ENCODE results near the gene AGAP1.
A peak's percentile ranks its signal among the peaks of the same experiment; 100 is the strongest.

The AGAP1 gene

DNA sequence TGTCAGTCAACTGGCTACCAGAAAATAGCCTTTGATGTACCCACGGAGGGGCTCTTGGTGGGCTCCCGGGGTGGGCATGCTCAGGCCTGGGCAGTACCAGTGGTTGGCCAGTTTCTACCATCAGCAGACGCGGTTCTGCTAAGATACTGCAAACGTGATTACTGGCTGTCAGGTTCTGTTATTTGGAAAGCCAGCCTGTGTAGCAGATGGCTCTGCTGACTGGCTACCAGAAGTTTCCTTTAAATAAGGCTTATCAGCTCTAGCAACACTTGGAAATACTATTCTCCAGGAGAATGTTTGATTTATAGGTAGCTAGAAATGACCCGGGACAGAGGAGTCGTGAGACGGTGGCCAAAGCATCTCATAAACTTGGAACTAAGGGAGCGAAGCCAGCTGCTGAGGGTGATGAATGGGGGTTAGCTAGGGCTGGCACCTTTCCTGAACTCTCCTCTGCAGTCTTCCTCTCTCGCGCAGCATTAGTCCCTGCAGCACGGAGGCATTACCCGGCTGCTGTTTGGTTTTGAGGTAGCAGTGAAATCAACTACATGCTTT is 171.9 kb downstream of the AGAP1 start:
- no peak for DNase-seq (ENCODE audit: low spot score)

DNA sequence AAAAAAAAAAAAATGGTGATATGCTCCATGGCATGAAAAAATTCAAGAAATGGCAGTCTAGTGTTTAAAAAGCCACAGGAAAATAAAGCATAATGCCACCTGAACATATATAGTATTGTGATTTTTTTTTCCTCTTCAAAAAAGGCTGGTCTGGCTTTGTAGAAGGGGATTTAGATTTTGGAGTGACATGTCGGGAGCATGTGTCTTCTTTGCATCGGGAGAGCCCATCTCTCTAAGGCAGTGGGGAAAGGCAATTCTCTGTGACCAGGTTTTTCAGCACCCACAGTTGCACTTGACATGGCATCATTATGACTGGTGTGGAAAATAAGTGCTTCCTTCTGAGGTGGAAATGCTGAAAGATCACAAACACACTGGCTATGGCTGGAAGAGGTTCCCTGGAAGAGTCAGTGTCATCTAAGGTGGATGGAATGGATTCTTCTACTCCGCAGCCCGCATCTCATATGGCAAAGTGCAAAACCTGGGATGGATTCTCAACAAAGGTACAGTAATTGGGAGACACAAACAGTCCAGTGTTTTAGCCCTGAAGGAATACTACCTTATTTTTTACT is 172.5 kb downstream of the AGAP1 start:
- DNase-seq (ENCODE audit: low spot score), result peak; percentile 74

DNA sequence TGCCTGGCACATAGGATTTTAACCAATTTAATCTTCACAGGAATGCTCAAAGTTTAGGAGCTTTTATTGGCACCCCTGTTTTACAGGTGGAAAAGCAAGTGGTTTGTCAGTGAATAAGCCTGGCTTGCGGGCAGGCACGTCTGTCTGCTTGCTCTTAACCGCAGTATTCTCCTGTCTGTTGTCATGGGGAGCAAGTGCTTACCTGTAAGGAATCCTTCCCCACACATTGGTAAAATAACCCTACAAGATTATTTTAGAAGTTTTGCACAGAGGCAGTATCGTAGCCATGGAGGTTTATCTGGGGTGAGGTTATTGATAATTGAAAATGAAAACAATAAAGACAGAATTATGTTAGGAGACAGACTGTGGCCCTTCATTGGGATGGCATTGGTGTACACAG is 174.9 kb downstream of the AGAP1 start:
- no peak for DNase-seq (ENCODE audit: low spot score)

DNA sequence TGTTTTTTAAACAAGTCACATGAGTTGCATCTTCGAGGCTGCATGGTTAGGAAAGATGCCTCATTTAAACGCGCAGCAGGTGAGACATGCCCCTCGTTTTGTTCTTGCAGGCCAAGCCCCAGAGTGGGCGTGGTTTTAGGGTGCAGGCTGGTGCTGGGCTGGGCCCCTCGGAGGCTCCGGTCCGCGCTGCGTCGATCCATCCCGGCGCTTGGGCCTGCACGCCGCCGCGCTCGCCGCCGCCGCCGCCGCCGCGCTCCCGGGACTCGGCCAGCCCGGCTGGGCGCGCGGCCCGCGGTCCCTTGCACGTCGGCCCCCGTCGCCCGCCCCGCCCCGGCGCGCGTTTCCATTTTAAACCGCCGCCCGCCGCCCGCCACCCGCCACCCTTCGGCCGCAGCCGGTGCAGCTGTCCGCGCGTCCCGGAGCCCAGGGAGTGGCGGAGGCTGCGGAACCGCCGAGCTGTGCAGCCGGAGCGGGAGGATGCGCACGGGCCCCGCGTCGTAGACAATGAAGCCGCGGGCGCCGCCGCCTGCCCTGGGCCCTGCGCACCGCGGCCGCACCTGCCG is 175.5 kb downstream of the AGAP1 start:
- DNase-seq (ENCODE audit: low spot score), result peak; percentile 88

DNA sequence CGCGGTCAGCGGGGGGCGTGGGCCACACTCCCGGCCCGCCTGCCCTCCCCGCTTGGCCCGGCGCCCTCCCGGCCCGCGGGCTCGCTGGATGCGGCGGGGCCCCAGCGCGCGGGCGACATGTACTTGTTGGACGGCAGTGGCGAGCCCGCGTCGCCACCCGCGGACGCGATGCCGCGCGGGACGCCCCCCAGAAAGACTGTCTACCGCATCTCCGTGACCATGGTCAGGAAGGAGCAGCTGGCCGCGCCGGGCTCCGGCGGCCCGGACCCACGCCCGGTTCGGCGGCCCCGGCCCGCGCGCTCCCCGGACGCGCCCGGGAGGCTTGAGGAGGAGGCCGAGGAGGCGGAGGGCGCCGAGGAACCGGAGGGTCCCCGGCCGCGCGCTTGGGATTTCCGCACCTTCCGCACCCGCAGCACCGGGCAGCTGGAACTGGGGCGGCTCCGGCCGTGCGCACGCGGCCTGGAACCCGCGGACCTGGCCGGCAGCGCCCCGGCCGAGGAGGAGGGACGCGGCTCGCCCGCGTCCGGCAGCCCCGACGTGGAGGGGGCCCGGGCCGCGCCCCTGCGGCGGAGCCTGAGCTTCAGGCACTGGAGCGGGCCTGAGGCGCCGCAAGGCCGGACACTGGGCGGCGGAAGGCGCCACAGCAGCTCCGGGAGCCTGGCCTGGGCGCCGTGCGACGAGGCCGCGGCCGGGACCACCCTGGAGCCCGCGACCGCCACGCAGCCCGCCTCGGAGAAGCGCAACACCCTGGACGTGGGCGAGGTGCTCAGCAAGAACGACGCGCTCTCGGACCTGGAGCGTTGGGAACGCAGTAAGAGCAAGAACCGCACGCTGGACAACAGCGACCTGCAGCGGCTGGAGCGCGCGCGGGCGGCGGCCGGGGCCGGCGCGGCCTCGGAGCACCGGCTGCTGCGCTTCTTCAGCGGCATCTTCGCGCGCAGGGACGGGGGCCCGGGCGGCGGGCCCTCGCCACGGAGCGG is 176.4 kb downstream of the AGAP1 start:
- peak; percentile 83 for DNase-seq (ENCODE audit: low spot score)

DNA sequence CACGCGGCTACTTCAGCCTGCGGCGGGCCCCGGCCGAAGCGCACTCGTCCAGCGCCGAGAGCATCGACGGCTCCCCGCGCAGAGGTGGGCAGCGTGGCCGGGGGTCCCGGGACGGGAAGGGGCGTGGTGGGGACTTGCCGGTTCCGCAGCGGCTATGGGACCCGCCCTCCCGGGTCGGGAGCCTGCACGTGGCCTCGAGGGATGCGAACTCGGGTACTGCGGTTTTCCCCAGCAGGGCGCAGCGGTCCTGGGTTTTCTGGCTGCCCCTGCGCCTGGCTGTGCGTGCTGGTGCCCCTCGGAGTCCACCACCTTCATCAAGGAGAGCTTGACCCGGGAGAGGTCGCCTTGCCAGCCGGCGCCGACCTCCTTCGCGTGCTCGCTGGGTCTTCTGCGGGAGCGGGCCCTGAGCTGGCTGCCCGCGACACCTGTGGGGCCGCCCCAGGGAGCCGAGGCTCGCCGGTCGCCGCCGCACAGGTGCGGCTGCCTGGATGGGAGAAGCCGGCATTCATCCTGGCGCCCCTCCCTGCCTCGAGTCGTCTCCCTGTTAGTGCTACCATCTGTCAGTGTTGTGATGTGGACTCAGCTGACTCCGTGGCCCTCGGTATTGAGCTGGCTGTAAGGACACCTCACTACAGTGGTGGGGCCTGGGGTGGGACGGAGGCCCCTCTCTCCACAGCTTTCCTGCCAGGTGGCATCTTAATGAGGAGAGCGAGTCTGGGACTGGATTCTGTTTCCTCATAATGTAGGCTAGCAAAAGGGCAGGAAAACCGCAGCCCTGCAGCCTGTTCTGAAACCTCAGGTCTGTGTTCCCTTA is 177.3 kb downstream of the AGAP1 start:
- DNase-seq (ENCODE audit: low spot score), result no peak

DNA sequence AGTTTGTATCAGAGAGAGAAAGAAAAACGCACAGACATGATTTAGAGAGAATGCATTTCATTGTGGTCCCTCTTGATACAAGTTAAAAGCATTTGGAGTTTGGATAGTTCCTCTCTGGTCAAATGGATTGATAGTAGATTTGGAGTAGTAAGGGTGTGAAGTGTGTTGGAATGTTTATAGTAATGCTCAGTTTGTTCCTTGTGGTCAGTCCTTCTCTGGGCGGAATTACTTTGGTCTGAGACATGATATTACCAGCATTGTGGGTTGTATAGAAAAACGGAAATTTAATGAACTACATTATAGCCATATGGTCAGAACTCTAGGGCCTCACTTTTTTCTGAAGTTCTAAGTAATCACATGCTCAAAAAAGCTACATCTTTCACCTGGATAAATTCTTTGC is 178.9 kb downstream of the AGAP1 start:
- DNase-seq (ENCODE audit: low spot score), result no peak

DNA sequence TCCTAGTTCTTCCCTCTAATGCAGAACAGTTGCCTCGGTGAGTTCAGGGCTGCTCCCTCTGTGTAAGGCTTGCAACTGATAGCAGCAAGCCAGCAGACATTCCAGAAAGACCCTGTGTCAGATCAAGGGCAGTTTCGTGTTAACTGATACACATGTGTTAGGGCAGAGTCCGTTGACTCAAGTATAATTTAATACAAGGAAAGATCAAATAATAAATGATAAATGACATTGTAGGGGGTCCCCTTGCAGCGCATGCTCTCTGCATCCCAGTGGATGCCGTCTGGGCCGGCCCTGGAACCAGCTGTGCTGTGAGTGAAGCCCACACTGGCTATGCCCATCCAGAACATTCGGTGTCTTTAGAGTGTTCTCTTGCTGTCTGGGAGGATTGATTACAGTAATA is 180.3 kb downstream of the AGAP1 start:
- no peak for DNase-seq (ENCODE audit: low spot score)

DNA sequence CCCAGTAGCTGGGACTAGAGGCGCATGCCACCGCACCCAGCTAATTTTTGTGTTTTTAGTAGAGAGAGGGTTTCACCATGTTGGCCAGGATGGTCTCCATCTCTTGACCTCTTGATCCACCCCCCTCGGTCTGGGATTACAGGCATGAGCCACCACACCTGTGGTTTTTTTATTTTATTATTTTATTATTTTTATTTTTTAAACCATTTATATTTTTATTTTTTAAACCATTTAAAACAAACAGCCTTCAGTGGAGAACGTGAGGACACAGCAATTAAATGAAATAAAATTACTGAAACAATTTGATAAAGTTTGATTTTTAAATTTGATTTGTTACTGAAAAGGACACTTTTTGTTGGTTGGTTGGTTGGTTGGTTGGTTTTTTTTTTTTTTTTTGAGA is 181.0 kb downstream of the AGAP1 start:
- DNase-seq (ENCODE audit: low spot score), result no peak

DNA sequence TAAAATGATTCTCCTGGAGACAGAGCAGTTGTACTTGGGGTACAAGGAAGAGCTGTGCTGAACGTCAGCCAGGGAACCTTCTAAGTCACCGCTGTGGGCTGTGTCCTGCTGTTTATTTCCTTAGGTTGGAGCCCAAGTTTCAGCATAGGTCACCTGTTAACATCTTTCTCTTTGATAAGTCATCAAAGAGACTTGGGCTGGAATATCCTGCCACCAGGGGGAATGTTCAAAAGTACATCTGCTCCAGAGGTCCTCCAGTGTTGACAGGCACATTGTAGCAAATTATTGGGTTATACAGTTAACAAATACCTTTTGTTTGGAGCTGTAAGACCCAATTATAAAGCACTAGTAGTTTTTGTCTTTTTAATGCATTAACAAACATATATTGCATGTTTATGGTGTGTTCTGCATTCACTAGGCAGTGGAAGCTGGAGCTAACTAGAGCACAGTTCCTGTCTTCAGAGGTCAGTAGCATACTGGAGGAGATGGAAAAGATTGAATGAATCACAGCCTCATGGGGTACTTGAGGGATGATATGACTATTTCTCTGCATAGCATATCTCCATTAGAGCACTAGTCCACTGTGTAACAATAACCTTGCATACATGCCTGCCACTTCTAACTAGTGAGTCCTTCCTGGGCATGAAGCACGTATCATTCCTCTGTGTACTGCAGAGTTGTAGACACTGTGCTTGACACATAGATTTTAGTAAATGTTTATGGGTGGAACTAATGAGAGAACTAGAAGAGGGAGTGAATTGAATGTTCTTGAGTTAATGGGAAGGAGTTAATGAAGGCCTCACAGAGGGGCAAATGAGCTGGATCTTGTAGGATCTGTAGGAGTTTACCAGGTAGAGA is 182.1 kb downstream of the AGAP1 start:
- no peak for DNase-seq (ENCODE audit: low spot score)

DNA sequence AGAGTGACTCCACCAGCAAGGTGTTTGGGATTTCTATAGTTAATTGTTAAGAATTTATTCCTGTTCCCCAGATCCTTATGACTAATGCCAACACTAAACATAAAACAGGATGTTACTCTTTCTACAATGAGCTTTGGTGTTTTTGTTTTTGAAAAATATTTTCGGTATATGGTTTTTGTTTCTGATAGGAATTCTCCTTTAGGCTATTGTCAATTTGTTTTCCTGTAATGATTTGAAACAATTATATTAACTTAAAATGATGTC is 182.6 kb downstream of the AGAP1 start:
- no peak for DNase-seq (ENCODE audit: low spot score)

DNA sequence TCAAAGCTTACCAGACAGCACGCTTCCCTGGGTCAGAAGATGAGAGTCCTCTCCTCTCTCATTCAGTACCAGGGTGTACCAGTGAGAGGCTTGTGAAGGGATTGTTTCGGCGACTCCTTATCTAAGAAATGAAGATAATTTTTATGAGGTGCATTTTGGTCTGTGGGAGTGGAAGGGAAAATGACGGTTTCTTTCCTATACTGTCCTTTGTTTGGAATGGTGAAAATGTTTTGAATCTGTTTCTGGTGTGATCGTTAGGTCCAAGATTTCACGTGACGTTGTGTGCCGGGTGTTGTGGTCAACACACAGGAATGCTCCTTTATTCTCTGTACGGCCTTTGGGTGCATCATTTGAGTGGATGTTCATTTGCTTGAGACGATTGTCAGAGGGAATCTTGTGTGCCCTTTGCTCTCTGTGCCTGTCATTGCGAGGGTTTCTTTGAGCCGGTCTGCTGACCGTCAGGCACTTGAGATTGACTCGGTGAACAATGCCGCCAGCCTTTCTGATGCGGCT is 183.5 kb downstream of the AGAP1 start:
- no peak for DNase-seq (ENCODE audit: low spot score)

DNA sequence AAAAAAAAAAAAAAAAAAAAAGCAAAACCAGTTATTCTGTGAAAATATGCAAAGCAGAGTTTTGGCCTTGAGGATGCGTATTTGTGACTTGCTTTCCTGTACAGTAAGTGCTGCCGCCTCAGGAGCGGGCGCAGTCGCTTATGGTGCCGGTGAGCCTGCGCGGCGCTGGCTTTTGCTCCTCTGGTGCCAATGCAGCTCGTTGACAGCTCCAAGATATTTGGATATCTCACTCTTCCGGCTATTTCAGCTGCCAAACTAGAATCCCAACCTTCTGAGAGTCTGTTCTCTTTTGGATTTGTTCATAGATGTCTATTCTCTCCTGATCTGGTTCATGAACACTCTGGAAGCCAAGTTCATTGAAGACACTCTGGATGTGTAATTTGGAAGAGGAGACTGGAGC is 184.1 kb downstream of the AGAP1 start:
- no peak for DNase-seq (ENCODE audit: low spot score)

DNA sequence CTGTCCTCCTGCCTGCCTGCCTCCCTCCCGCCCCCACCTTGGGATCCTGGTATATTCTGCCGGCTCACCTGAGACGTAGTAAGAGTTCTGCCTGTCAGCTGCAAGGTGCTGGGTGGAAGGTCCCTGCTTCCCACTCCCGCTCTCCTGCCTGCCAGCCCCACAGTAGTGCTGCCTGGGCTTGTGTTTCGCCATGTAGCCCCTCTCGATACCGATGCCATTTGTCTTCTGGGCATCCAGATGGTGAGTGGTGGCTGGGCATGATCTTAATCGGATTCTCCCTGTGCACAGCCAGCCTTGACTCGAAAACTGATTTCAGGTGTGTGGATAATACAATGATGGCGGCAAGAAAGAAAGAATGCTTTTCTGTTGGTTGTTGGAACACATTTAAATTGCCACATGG is 184.9 kb downstream of the AGAP1 start:
- DNase-seq (ENCODE audit: low spot score), result no peak

DNA sequence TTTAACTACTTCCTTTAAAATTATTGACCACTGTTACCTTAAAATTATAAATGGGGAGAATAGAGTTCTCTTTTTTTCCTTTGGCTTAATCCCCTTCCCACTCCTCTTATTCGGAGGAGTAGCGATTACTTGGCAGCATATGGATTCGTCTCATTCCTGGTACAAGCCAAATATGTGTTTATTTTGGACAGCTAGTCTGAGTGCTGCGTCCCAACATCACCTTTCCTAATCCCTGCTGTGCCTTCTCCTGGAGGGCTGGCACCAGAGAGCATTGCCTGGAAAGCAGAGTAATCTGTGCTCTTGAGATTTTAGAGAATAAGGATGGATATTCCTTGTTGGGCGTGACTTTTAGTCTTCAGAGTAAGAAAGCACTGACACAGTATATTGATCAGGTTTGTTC is 185.6 kb downstream of the AGAP1 start:
- DNase-seq (ENCODE audit: low spot score), result no peak

DNA sequence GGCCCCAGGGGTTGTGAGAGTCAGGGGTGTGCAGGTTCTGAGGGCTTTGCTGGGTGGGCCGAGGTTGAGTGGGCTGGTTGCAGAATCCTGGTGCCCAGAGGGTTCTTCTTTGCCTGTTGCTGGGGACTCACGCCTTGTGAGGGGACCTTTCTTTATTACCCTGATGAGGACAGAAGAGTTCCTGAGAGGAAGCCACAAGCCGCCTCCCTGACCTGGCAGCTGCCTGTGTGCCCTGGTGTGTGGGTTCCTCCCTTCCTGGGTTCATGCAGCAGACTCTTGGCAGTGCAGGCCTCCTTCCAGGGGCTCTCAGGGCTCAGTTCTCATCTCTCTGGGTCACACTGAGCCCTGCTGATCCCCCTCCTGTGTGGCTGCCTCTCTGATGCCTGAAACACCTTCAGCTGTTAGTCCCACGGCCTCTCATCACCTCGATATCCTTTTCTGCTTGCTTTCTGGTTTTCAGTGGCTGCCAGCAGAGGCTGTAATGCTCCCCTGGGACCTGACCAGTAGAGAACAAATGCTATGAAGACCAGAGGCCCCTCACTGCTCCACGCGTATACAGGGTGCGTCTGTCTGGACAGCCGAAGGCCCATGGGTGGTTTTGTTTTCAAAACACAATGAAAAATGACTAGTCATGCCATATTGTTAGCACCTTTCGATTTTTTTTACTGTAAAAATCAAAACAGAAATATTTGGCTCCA is 191.3 kb downstream of the AGAP1 start:
- DNase-seq (ENCODE audit: low spot score), result no peak

DNA sequence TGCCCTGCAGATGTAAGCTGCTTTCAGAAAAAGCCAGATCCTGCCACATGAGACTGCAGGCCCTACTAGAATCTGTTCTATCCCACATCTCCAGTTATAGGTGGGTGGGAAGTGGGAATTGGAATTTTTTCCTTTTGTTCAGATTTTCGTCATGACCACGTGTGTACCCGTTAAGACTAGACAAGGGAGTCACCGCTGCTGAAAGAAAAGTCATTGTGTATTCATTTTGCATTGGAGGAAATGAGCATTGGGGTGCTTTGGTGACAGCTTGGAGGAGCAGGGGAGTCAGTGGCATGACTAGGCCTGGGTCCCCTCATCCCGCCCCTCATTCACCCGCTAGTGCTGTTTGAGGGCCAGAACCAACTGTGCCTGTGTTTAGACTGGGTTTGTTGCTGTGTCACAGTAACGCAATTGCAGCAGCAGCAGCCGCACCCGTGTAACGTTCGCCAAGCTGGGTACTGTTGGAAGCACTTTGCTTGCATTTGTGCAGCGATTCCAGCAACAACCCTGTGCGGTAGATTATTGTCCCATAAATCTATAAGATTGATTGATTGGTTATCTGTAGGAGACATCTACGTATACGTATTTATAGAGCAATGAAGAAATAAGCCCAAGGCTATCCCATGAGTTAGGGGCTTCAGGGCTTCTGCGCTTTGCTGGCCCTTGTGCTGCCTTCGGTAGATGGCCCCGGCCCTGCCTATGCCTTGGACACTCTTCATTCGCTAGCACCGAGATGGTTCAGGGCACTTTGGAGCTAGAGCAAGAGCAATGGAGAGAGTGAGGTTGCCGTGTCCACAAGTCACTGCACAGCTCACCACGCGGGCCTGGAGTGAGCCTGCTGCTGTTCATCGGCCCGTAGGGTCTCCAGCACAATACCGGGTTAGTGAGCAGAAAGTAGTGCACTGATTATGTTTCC is 194.9 kb downstream of the AGAP1 start:
- DNase-seq (ENCODE audit: low spot score), result no peak

DNA sequence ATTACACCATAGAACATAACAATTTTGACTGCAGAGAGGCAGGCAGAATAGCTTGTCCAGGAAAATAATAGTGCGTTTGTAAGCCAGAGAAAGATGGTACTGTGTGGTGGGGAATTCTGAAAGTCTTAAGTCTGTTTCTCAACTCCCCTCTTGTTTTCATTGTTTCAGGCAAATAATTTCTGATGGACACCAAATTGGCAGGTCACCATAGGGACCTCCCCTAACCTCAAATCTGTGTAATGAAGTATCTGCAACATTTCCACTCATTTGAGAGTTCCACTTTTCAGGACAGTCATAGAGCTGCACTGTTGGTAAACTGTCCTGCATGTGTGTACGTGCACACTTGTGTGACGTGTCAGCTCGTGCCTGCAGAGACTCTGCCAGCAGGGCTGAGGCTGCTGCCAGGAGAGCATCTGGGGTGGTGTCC is 195.6 kb downstream of the AGAP1 start:
- DNase-seq (ENCODE audit: low spot score), result no peak

DNA sequence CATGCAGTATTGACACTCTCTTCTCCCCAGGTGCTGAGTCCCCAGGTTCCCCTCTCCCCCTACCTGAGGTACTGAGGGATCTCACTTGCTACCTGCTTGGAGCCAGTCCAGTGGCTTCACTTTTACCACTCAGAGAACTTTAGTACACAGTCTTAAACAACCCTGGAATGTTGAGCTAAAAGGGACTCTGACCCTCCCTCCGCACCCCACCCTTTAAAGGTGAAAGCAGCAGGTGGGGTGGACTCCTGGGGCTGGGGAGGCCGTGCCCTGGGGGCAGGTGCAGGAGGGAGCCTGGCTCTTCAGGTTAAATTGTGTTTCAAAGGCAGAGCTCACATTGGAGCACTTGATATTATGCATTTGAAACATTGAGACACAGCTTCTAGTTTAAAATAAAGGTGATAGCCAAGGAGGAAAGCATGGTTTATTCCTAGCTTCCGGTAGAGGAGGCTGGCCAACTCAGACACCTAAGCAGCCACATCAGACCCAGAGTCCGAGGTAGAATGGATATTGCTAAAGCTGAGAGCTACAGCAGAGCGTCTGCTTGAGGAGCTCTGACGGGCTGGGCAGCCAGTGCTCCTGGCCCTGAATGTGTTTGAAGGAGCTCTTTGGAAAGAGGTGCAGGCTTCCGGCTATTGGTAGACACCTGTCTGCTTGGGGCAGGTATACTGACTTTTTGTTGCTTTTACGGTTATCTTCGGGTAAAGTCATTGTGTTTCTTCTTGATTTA is 196.4 kb downstream of the AGAP1 start:
- no peak for DNase-seq (ENCODE audit: low spot score)

All from left forelimb (tissue), 1 donor.